ENCODE results near the gene IMPG1. TPM values are rescaled to one million over a fixed set of nuclear protein-coding genes. Genes with fewer than 3 reads are reported as not detected.

IMPG1 gene
- total RNA-seq, 2 donors from 2014 or later = not detected

GRCh38 chr6:75968143-75968542 lies 104.3 kb downstream of the IMPG1 start:
- H3K36me3 ChIP-seq (replicated peaks in 1 of 2; ENCODE audit: insufficient read depth in 1 of 2, low read depth in 2 of 2) = no peaks in the 10 kb centered on the region
- no peak overlapping the region for H3K27ac ChIP-seq
- no peak for TF ChIP-seq POLR2A (IDR thresholded peaks at IDR 0.05)
- no peak for TF ChIP-seq CTCF (IDR thresholded peaks at IDR 0.05)
- no peaks in the 10 kb centered on the region for H3K27me3 ChIP-seq
- intact Hi-C loops (cut with DNase I) = no loop called here
- ATAC-seq (no peak), DNase-seq (no peak)
- no peaks in the 10 kb centered on the region for H3K4me1 ChIP-seq
- no peak overlapping the region for H3K4me3 ChIP-seq
- no peaks in the 10 kb centered on the region for H3K9me3 ChIP-seq

DNA sequence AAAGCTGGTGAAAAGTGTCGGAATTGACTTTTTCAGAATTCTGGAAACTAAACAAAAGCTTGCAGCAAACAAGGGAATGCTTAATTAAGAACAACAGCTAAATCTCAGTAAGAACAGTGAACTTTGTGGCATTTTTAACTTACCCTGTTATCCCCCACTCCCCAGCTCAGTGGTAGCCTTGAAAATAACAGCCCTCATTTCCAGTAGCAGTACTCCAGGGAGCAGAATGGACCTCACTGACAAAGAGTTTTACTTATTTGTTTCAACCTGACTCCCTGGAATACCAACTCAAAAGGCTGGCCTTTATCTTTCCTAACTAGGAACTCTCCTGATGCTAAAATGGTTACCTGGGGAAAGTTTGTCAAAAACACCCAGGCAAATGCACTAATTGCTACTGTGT lies 108.9 kb downstream of the IMPG1 start:
- ATAC-seq (no peak), DNase-seq (no peak)
- H3K36me3 ChIP-seq (replicated peaks in 1 of 2; ENCODE audit: insufficient read depth in 1 of 2, low read depth in 2 of 2) = no peaks in the 10 kb centered on the region
- H3K4me3 ChIP-seq = no peak overlapping the region
- no peak for TF ChIP-seq CTCF (IDR thresholded peaks at IDR 0.05)
- TF ChIP-seq POLR2A (IDR thresholded peaks at IDR 0.05) = no peak
- H3K27me3 ChIP-seq = no peaks in the 10 kb centered on the region
- H3K9me3 ChIP-seq = no peaks in the 10 kb centered on the region
- H3K4me1 ChIP-seq = no peaks in the 10 kb centered on the region
- 82 to 93% methylated on average over 1 of the region's 1 CpG for WGBS, 2 donors
- H3K27ac ChIP-seq = no peak overlapping the region
- intact Hi-C loops (cut with DNase I) = no loop called here

DNA sequence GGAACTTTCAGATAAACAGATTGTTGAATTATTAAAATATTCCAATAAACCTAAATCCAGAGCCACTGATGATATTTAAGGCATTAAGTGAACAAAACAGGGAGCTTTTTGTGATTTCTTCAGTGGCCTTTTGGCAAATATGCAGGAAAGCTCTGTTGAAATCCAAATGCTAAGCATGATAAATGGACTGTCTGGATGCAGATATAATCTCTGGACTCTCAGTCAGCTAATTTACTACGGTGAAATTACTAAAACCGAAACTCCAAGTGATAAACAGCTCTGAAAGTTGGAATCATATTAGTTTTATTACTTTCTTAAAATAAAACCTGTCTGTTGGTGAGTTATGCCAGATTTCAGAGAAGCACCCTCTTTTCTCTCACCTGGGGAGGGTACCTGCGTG lies 120.3 kb downstream of the IMPG1 start:
- 36 to 44% methylated on average over 3 of the region's 3 CpGs for WGBS, 2 donors

GRCh38 chr6:75947935-75948334 lies 124.5 kb downstream of the IMPG1 start:
- Histone ChIP-seq H3K36me3 (replicated peaks in 1 of 2; ENCODE audit: insufficient read depth in 1 of 2, low read depth in 2 of 2) (no peaks in the 10 kb centered on the region), H3K9me3 (no peaks in the 10 kb centered on the region), H3K4me3 (no peak overlapping the region), H3K27me3 (no peaks in the 10 kb centered on the region), H3K4me1 (peaks cover 20% of the 10 kb centered on the region), H3K27ac (no peak overlapping the region)
- ATAC-seq (no peak), DNase-seq (no peak)
- intact Hi-C loops (cut with DNase I) = no loop called here
- WGBS, 2 donors = 65 to 73% methylated on average over 5 of the region's 5 CpGs
- no peak for TF ChIP-seq POLR2A (IDR thresholded peaks at IDR 0.05)
- no peak for TF ChIP-seq CTCF (IDR thresholded peaks at IDR 0.05)

More for the DNA sequence above, 120.3 kb downstream of the IMPG1 start:
- H3K4me1 ChIP-seq = peaks cover 3% of the 10 kb centered on the region
- TF ChIP-seq CTCF (IDR thresholded peaks at IDR 0.05) (no peak), POLR2A (IDR thresholded peaks at IDR 0.05) (no peak)
- ATAC-seq (peak; percentile 45), DNase-seq (no peak)
- H3K9me3 ChIP-seq = no peaks in the 10 kb centered on the region
- no peak overlapping the region for H3K4me3 ChIP-seq
- no peaks in the 10 kb centered on the region for H3K27me3 ChIP-seq
- no peaks in the 10 kb centered on the region for H3K36me3 ChIP-seq (replicated peaks in 1 of 2; ENCODE audit: insufficient read depth in 1 of 2, low read depth in 2 of 2)
- H3K27ac ChIP-seq = no peak overlapping the region
- intact Hi-C loops (cut with DNase I) = no loop called here

DNA sequence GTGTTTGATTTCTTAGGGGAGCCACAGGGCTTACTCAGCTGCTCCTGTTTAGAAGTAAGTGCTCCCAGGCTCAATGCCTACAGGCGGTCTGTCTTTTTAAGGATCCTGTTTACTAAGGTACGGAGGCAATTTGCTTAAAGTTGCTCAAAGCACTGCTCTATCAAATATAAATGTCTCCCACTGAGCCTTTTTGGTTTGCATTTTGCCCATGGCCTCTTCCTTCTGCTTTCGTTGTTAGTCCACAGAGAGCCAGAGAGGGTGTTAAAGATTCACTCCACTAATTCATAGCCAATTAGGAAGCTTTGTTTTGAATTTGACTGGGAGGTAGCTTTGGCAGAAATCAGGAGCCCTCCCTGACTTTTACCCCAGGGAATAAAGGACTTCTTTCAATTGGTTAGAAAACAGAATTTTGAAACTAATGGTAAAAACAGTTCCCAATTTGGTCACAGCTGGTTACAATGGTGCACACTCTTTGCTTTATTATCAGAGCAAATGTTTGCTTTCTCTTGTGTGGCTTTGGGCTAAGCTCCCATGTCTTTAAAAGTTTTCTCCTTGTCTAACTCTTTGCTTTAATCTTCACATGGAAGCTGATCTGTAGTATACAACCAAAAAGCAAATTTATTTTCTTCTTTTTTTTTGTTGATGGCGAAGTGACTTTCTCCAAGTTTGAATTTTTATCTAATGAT lies 126.2 kb downstream of the IMPG1 start:
- no peak overlapping the region for H3K4me3 ChIP-seq
- DNase-seq (no peak), ATAC-seq (peak; percentile 50)
- TF ChIP-seq POLR2A (IDR thresholded peaks at IDR 0.05) (no peak), CTCF (IDR thresholded peaks at IDR 0.05) (no peak)
- H3K27me3 ChIP-seq = no peaks in the 10 kb centered on the region
- WGBS, 2 donors = 21 to 22% methylated on average over 4 of the region's 4 CpGs
- H3K27ac ChIP-seq = peak overlapping the region; percentile 14 to 71 (median 60)
- no peaks in the 10 kb centered on the region for H3K9me3 ChIP-seq
- intact Hi-C loops (cut with DNase I) = no loop called here
- no peaks in the 10 kb centered on the region for H3K36me3 ChIP-seq (replicated peaks in 1 of 2; ENCODE audit: insufficient read depth in 1 of 2, low read depth in 2 of 2)
- H3K4me1 ChIP-seq = peaks cover 20% of the 10 kb centered on the region

Data from body of pancreas (tissue), 4 donors.